WERI-Rb-1 (cell line): ENCODE measurements around the gene ACER3.

Experiments
- DNase-seq: peaks from one replicate; pipeline ENCODE4 v3.0.0-alpha.2; 2020
- H3K27ac ChIP-seq: fragments of 250-450 bp; sonication (Bioruptor Pico); 2 replicates; pipeline ENCODE4 v1.5.1; 2020; ENCODE audit warnings: mild to moderate bottlenecking, moderate library complexity
- H3K27me3 ChIP-seq: fragments of 250-450 bp; sonication (Bioruptor Pico); 2 replicates; pipeline ENCODE4 v1.5.1; 2021; ENCODE audit warnings: mild to moderate bottlenecking, low read depth, moderate library complexity; ENCODE audit not compliant: insufficient read depth, severe bottlenecking
- H3K36me3 ChIP-seq: fragments of 250-450 bp; sonication (Bioruptor Pico); 2 replicates; pipeline ENCODE4 v1.5.1; 2020; ENCODE audit warnings: mild to moderate bottlenecking, moderate library complexity
- H3K4me3 ChIP-seq: 2 replicates; pipeline ENCODE4 v1.5.1; 2011; ENCODE audit warnings: low read depth, mild to moderate bottlenecking, control low read depth, low read length
- H3K9me3 ChIP-seq: fragments of 250-450 bp; sonication (Bioruptor Pico); 2 replicates; pipeline ENCODE4 v1.5.1; 2021; ENCODE audit warnings: mild to moderate bottlenecking, moderate library complexity; ENCODE audit not compliant: severe bottlenecking
- CTCF ChIP-seq: IDR thresholded peaks from 2 replicates; pipeline ENCODE4 v1.5.1; 2011; ENCODE audit warnings: low read depth, mild to moderate bottlenecking, control low read depth, inconsistent platforms, low read length

Gene ACER3

GRCh38 chr11:77066229-77067042, 205.7 kb downstream of the ACER3 start, which contains the start of gene CAPN5:
TSS of gene CAPN5 (plus strand) at chr11:77066971. CDS start at chr11:77084887, 17,916 bp downstream.
- H3K4me3 ChIP-seq = peak within 1 kb of the TSS; percentile 73
- no peaks in the 10 kb centered on the region for H3K36me3 ChIP-seq
- DNase-seq = peak; percentile 93
- no peaks in the 10 kb centered on the region for H3K9me3 ChIP-seq
- H3K27me3 ChIP-seq = no peaks in the 10 kb centered on the region
- peak; percentile 60 for TF ChIP-seq CTCF
- peak within 1 kb of the TSS; percentile 73 for H3K27ac ChIP-seq

- H3K9me3 ChIP-seq = no peaks in the 10 kb centered on the region
- H3K27me3 ChIP-seq = no peaks in the 10 kb centered on the region
- no peak overlapping the region for H3K27ac ChIP-seq
- H3K4me3 ChIP-seq = no peak overlapping the region
- DNase-seq = no peak
- H3K36me3 ChIP-seq = no peaks in the 10 kb centered on the region
- TF ChIP-seq CTCF = no peak
Measured at GRCh38 chr11:77067861-77068443, 207.2 kb downstream of the ACER3 start.

GRCh38 chr11:77068457-77069335, 208.0 kb downstream of the ACER3 start:
- no peak for DNase-seq
- H3K4me3 ChIP-seq = no peak overlapping the region
- TF ChIP-seq CTCF = no peak
- no peak overlapping the region for H3K27ac ChIP-seq
- H3K9me3 ChIP-seq = no peaks in the 10 kb centered on the region
- no peaks in the 10 kb centered on the region for H3K27me3 ChIP-seq
- no peaks in the 10 kb centered on the region for H3K36me3 ChIP-seq

- DNase-seq = no peak
- no peaks in the 10 kb centered on the region for H3K9me3 ChIP-seq
- no peak overlapping the region for H3K4me3 ChIP-seq
- no peaks in the 10 kb centered on the region for H3K36me3 ChIP-seq
- no peak overlapping the region for H3K27ac ChIP-seq
- TF ChIP-seq CTCF = no peak
- no peaks in the 10 kb centered on the region for H3K27me3 ChIP-seq
Measured at GRCh38 chr11:77069336-77069968, 208.7 kb downstream of the ACER3 start.

GRCh38 chr11:77069969-77070582, 209.4 kb downstream of the ACER3 start:
- Histone ChIP-seq H3K27ac (no peak overlapping the region), H3K9me3 (no peaks in the 10 kb centered on the region), H3K4me3 (no peak overlapping the region), H3K36me3 (no peaks in the 10 kb centered on the region), H3K27me3 (no peaks in the 10 kb centered on the region)
- no peak for TF ChIP-seq CTCF
- no peak for DNase-seq
